NCI-H2029 treated with DMSO at 0.1 percent for 48 hours (cell line): ENCODE results near the gene SEZ6L.

Source experiments
- DNase-seq: peaks from one replicate; lab custom pipeline; 2025; lab: John Stamatoyannopoulos, UW

The SEZ6L gene

DNA sequence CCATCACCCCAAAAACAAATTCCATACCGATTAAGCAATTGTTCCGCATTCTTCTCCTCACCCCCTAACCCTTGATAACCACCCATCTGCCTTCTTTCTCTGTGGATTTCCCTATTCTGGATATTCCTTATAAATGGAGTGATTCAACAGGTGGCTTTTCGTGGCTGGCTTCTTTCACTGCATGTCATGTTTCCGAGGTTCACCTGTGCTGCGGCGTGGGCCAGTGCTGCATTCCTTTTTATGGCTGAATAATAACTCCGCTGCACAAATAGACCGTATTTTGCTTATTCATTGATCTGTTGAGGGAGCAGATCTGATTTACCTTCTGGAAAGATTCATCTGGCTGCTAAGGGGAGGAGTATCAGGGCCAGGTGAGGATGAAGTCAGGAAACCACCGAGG is 165.0 kb downstream of the SEZ6L start:
- DNase-seq, result no peak

DNA sequence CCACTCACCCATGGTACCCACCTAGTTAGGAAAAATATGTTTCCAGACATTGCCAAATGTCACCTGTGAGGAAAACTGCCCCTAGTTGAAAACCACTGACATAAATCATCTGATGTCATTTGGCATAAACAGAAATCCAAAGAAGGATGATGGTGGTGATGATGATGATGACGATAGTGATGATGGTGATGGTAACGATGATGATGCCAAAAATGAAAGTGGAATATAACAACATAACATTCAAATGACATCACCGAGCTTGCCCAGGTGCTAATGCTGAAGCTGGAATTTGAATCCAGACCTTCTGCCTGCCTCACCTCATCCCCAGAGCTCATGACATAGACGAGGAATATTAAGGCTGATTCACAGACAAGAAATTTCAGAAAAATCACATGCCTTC is 167.5 kb downstream of the SEZ6L start:
- DNase-seq, result no peak

DNA sequence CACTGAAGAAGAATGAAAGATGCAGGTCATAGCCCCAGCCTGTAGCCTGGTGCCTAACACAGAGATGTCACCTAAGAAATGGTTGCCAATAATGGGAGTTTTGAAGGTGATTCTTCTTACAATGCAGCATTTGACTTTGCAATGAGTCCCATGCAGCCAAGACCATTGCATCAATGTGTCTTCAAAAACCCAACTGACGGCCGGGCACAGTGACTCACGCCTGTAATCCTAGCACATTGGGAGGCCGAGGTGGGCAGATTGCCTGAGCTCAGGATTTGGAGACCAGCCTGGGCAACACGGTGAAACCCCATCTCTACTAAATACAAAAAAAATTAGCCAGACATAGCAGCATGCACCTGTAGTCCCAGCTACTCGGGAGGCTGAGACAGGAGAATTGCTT is 170.5 kb downstream of the SEZ6L start:
- no peak for DNase-seq

DNA sequence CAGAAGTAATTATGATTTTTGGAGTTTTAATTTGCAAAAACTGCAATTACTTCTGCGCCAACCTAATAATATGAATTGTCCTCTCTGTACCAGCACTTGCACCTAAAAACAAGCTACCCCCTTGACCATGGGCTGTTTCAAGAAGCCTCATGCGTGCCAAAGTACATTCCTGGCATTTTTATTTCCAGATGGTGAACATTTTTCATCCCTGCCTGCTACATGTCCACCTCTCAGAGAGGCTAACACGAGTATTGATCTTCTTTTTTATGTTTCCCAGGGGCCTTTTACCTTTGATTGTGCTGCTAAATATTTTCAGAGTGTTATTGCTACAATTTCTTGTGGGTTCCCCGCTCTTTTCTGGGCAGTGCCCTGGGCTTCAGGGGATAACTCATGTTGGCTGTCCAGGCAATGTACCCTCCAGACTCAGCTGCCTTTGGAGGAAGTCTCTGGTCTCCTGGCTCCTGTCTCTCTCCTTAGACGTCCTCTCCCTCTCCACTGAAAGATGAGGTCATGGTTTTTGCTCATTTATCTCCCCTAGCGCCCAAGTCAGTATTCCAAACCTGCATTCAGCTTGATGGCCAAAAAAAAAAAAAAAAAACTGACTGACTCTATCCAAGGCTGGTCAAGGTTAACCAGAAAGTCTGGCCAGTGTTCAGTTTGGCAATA is 173.6 kb downstream of the SEZ6L start:
- DNase-seq, result no peak

- no peak for DNase-seq
Observed at GRCh38 chr22:26345496-26345895, 176.2 kb downstream of the SEZ6L start.

DNA sequence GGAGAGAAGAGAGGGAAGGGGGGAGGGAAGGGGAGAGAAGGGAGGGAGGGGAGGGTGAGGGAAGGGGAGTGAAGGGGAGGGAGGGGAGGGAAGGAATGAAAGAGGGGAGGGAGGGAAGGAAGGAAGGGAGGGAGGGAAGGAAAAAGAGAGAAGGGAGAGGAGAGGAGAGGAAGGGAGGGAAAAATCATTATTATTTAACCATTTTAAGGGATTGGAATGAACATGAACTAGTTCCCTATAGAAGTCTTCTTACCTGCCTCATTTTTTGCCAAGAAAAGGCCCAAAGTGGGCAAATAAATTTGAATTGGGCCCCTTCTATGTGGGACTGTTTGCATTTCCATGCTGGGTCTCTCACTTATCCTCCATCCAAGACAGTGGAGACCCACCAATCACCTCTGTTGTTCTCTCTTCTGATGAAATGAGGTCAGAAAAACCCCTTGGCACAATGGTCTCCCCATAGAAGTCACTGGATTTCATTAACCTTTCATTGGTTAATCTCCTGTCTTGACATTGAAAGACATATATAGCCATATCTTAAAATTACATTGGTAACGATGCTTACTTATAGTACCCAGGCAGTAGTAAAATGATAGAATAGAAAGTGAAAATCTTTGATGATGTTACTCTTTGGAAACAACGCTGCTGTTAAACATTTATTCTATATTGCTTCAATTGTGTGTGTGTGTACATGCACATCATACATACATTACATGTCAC is 179.7 kb downstream of the SEZ6L start:
- no peak for DNase-seq

DNA sequence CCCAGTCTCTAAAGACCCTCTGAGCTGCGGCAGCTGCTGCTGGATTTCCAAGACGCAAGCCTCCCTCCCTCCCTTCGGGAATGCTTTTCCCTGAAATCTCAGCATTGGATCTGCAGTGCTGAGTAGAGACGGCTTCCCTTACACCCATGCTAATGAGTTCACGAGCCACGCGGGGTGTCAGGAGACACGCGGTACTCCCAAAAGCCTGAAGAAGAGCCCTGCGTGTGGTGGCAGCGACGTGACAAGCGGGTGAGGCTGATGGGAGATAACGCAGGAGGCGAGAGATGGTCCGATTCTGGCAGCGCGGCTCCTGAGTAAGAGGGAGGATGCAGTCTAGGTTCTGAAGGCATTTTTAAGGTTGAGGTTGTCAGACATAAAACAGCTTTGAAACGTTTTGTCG is 185.4 kb downstream of the SEZ6L start:
- no peak for DNase-seq

DNA sequence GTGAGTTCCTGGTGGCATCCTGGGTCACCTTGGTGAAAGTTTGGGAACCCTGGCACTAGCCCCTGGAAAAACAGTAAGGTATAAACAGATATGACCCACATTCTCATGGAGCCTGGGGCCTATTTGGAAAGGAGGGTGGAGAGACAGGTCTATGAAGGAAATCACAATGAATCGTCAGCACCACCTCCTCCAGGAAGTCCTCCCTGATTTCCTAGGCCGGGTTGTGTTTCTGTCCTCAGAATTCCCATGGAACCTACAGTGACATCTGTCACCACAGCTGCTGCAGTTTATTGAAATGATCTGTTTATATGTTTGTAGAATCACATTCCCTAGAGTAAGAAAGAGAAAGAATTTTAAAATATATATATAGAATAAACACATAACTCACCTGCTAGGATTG is 188.0 kb downstream of the SEZ6L start:
- DNase-seq, result no peak

GRCh38 chr22:26357813-26358212 is 188.6 kb downstream of the SEZ6L start:
- DNase-seq, result no peak

GRCh38 chr22:26359156-26359555 is 189.9 kb downstream of the SEZ6L start:
- DNase-seq, result no peak

DNA sequence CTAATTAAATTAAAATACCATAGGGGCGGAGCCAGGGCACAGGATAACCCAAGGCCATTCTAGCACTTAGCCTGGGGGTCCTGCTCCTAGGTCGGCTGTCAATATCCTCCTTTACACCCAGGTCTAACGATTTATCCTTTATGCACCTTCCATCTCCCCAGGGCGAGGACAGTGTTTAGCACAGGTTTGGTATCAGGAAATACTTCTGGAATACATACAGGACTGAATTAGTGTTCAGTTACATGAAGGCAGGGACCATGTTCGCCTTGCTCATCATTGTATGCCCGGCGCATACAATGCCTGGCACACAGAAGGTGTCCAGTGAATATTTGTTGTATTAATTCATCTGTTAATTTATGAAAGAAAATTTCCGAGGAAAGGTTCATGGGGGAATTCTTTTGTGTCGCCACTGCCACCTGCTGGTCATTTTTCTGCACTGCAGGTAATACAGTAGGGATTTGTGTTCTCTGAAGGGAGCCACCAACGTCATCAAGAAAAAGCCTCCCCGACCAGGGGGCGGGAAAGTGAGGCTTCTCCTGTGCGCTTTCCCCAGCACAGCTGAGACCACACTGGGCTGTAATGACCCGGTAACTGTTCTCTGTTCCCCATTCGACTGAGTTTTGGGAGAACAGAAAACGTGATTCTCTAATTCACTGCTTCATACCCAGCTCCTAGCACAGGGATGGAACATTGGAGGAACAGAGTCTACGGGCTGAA is 191.1 kb downstream of the SEZ6L start:
- peak; percentile 15 for DNase-seq

DNA sequence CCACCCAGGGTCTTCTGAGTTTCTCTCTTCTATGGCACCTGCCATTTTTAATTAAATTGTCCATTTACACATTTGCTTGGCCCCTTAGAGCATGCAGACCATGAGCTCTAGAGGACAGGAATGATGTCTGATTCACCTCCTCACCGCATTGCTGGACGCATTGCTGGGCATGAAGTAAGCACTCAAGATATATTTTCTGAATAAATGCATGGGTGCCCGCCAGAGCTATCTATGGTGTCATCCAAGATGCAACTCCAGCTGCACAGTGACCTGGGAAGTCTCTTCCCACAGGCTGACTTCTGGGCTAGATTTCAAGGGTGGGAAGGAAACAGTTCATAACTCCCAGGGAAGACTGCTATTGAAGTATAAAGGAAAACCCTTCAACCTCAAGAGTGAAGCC is 193.2 kb downstream of the SEZ6L start:
- DNase-seq, result no peak

- peak; percentile 57 for DNase-seq
Observed at GRCh38 chr22:26364066-26365015, 195.1 kb downstream of the SEZ6L start.

DNA sequence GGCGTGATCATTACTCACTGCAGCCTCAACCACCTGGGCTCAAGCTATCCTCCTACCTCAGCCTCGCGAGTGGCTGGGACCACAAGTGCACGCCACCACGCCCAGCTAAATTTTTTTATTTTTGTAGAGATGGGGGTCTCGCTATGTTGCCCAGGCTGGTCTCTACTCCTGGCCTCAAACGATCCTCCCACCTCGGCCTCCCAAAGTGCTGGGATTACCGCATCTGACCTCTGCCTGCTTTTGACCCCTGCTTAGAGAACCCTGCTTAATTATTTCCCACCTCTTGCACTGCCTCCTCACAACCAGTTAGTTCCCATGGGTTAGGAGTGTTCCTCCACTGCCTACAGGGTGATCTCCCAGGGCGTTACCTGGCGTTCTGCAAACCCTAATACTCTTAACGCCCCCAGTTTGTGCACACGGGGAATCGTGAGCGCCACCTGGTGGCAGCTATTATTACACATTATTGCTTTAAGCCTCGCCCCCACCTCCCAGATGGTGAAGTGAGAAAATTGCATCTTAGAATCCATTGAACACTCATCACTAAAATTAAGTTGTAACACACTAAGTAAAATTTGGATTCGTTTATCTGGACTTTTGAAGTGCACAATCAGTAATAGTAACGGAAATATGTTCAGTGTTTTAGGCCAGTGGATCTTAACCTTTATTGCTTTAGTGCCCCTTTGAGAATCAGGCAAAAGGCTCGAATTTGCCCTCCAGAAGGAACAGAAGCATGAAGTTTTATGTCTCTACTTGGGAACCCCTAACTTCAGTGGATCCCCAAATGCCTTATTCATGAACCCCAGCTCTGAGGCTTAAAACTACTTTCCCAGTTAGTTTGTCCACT is 198.4 kb downstream of the SEZ6L start:
- DNase-seq, result peak; percentile 12

DNA sequence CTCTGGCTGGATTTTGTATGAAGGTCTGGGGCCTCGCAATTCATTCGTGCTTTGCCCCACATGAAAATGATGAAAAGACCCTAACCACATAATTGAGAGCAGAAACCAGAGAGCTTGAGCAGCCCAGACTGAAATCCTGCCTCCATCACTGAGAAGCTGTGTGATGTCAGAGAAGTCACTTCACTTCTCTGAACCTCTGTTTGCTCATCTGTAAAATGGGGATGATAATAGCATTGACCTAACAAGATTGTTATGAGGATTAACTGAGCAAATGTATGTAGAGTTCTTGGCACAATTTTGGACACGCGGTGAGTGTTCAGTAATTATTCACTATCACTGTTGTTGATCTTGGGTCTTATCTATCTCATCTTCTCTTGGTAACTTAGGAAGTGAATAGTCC is 203.6 kb downstream of the SEZ6L start:
- DNase-seq, result no peak

DNA sequence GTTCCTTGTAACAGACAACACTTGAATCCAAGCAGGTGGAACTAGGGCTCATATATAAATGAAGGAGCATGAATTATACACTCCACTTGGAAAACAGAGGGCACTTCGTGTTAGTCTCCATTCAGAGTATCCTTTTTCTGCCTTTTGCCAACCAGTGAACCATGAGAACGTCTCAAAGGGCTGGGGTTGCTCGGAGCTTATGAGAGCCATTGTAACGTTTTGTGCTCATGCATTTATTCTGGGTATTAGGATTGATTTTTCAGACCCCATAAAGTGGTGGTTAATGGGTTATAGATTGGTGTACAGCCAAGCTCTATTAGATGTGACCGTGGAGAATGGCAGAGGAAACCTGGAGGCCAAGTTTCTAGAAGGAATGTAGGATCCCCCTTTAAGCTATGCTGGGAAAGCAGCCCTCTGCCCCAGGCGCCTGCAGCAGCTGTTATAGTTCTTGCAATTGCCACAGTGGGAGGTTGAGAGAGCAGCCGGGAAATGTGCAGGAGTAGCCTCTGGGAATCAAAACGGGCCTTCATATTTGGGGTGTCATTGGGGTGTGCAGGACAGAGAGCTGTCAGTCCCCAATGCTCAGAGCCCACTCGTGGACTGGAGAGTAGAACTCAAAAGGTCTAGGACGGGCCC is 205.2 kb downstream of the SEZ6L start:
- no peak for DNase-seq

DNA sequence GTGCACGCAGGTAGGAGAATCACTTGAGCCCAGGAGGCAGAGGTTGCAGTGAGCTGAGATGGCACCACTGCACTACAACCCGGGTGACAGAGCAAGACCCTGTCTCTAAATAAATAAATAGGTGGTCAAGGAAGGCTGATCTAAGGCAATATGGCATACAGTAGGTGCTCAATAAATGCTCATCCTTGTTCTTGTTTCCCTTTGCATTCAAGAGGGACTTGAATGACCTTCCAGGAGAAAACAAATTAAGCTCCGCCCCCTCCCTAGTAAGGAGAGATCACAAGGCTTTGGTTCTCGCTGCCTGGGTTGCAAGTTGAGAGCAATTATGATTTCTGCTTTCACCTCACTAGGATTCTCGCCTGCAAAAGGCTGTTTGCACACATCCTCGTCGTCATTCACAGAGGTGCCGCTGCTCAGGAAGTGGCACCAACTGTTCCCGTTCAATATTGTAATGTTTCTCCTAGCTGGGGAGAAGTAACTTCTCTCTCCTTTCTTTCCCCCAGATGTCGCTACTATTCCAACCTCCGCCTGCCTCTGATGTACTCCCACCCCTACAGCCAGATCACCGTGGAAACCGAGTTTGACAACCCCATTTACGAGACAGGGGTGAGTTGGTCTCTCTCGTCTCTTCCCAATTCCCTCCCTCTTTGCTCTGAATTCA is 208.0 kb downstream of the SEZ6L start:
- DNase-seq, result no peak

DNA sequence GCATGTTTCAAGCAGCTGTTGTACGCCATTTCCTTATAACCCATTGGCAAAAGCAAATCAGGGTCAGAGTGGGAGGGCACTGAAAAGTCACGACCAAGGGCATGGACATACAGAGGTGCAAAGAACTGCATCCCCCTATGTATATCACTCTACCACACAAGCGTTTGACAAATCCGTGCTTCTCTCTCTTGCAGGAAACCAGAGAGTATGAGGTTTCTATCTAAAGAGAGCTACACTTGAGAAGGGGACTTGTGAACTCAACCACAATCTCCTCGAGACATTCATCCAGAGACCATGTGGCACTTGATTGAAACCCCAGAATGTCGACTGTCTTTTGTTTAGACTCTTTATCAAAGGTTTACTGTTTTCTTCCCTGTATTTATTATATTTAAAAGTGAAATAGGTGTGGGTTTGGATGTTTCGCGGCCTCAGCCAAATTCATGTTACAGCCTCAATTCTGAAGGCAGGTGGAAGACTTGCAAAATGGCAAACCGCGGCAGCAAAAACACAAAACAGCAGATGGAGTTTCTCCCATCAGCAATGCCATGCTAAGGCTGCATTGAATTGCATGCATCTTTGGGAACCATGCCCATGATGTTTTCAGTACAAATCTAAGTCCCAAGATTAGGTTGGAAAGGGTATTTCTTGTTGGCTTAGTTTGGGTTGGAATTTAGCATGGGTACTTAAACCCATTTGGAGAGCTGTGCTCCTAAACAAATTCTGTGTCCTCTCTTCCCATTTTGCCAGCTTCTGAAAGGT is 211.0 kb downstream of the SEZ6L start:
- no peak for DNase-seq

DNA sequence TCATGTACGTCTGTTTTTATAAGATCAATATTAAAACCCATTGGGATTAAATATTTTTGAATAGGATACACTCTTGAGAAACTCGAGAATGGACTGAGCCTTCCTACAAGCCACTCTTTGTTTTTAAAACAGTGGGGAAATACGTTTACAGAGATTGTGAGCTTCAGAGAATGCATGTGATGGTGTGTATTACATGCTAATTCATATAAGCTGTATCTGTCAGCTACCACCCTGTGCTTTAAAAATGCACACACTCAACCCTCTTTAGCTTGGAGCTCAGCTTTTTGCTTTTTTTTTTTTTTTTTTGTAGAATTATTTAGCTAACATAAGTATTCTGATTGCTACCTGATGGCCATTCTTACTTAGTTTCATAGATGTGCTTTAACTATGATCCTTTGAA is 213.5 kb downstream of the SEZ6L start:
- DNase-seq, result no peak
